ENCODE measurements around the gene SLC37A3.

- TF ChIP-seq CTCF (IDR thresholded peaks at IDR 0.05) = no peak
- TF ChIP-seq POLR2A (IDR thresholded peaks at IDR 0.05) = no peak
Measured at GRCh38 chr7:140440593-140440992, 42.3 kb upstream of the SLC37A3 start.

Measured in heart left ventricle (tissue), 13 donors.